AG09319 (cell line): ENCODE measurements around the gene LEFTY1.

Experiments
- DNase-seq: peaks from one replicate; pipeline ENCODE4 v3.0.0-alpha.2; 2010; ENCODE audit warnings: low read depth; ENCODE audit errors: extremely low read depth
- TF ChIP-seq, protein P1 (sequence below): IDR thresholded peaks from 2 replicates; pipeline ENCODE4 v1.5.1; 2011; ENCODE audit warnings: low read depth, mild to moderate bottlenecking, inconsistent platforms, low read length, moderate library complexity

LEFTY1 gene

GRCh38 chr1:225873281-225873850 lies 15.6 kb downstream of the LEFTY1 start:
- TF ChIP-seq, protein P1, sequence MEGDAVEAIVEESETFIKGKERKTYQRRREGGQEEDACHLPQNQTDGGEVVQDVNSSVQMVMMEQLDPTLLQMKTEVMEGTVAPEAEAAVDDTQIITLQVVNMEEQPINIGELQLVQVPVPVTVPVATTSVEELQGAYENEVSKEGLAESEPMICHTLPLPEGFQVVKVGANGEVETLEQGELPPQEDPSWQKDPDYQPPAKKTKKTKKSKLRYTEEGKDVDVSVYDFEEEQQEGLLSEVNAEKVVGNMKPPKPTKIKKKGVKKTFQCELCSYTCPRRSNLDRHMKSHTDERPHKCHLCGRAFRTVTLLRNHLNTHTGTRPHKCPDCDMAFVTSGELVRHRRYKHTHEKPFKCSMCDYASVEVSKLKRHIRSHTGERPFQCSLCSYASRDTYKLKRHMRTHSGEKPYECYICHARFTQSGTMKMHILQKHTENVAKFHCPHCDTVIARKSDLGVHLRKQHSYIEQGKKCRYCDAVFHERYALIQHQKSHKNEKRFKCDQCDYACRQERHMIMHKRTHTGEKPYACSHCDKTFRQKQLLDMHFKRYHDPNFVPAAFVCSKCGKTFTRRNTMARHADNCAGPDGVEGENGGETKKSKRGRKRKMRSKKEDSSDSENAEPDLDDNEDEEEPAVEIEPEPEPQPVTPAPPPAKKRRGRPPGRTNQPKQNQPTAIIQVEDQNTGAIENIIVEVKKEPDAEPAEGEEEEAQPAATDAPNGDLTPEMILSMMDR, result no peak
- no peak for DNase-seq

GRCh38 chr1:225872075-225872430 lies 16.9 kb downstream of the LEFTY1 start:
- TF ChIP-seq, protein P1, result no peak

GRCh38 chr1:225871359-225872074 lies 17.4 kb downstream of the LEFTY1 start:
- no peak for DNase-seq
- TF ChIP-seq, protein P1, result no peak

More at GRCh38 chr1:225872075-225872430, 16.9 kb downstream of the LEFTY1 start:
- DNase-seq, result no peak

DNA sequence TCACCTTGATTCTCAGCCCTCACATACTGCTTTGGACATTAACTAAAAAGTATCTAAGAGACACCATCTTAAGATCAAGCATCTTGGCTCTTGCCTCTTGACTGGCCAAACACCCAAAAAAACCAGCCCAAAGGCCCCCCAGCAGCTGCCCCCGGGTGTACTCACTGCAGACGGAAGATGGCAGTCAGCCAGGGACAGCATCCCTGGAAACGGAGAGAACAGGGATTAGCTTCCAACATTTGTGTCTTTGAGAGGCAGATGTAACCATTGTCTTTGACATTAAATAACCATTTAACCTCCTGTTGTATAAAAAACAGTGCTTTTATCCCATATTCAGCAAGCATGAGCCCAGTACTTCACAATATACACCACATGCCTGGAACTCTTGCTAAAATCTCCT lies 18.0 kb downstream of the LEFTY1 start:
- TF ChIP-seq, protein P1, result no peak
- no peak for DNase-seq

- DNase-seq, result no peak
- TF ChIP-seq, protein P1, result no peak
Measured at GRCh38 chr1:225868631-225869330, 20.2 kb downstream of the LEFTY1 start.

DNA sequence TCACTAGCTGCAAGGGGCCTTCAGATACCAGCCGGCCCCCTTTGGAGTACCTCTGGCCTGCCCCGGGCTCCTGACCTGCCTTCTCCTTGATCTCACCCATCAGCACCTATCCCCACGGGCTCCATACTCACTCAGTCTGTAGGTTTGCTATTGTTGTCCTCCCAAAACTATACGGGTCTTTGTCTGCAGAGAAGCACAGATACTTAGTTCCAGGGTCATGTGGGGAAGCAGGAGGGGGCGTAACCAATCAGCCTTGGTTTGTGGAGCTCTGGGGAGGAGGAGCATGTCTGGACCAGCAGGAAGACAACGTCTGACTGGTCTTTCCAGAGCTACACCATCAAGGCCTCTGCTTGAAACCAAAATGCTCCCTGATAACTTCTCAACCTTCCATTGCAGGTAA lies 22.0 kb downstream of the LEFTY1 start:
- TF ChIP-seq, protein P1, result no peak
- no peak for DNase-seq
